ENCODE results near the gene AOX1.
"Not testable (repeated sequence)": the region's sequence is repeated elsewhere in the genome, so short reads cannot be mapped to it uniquely, and the experiment has no call there.

- not testable (repeated sequence) for TF ChIP-seq POLR2AphosphoS5 (IDR thresholded peaks at IDR 0.05; ENCODE audit: low read depth, low read length); CTCF (IDR thresholded peaks at IDR 0.05 in 2 of 3, conservative IDR thresholded peaks at IDR 0.05 in 1 of 3; ENCODE audit: borderline replicate concordance in 1 of 3, insufficient read depth in 1 of 3, low read depth in 2 of 3, low read length in 2 of 3); POLR2A (IDR thresholded peaks at IDR 0.05; ENCODE audit: borderline replicate concordance, extremely low read depth, insufficient read depth, insufficient read length); YY1 (IDR thresholded peaks at IDR 0.05; ENCODE audit: extremely low read depth, insufficient replicate concordance, low read depth, low read length); SP1 (IDR thresholded peaks at IDR 0.05; ENCODE audit: low read depth); EZH2 (IDR thresholded peaks at IDR 0.05); ZBTB33 (IDR thresholded peaks at IDR 0.05; ENCODE audit: extremely low read depth, insufficient replicate concordance, low read length); CBX3 (IDR thresholded peaks at IDR 0.05; ENCODE audit: low read depth); ZNF274 (IDR thresholded peaks at IDR 0.05; ENCODE audit: low read depth, low read length); ZFX (IDR thresholded peaks at IDR 0.05)
Measured at GRCh38 chr2:200628461-200628860, 42.6 kb downstream of the AOX1 start.
